B cell (primary cell): ENCODE data around the gene MNAT1.

Experiments
- EZH2 ChIP-seq: IDR thresholded peaks from 2 replicates; pipeline ENCODE4 v1.6.1; 2012; ENCODE audit warnings: borderline replicate concordance, low read depth, mild to moderate bottlenecking, moderate library complexity, low read length; ENCODE audit not compliant: insufficient read depth, poor library complexity, severe bottlenecking
- TF ChIP-seq, protein P1 (sequence below): fragments of 200-600 bp; IDR thresholded peaks from one replicate; pipeline ENCODE4 v1.8.0; 2022; ENCODE audit warnings: antibody characterized with exemption, mild to moderate bottlenecking

DNA sequence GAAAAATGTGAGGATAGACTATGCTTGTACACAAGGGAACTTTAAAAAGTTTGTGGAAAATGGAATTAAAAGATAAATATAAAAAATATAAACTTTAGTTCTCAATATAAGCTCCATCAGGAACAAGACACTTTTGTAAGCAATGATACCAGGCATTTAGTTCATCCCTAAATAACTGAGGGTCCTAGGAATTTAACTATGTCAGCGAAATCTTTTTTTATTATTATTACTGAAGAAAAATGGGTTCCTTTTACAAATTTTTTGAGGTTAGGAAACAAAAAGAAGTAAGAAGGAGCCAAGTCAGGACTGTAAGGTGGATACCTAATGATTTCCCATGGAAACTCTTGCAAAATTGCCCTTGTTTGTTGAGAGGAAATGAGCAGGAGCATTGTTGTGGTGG is 143.6 kb downstream of the MNAT1 start:
- TF ChIP-seq, protein P1, sequence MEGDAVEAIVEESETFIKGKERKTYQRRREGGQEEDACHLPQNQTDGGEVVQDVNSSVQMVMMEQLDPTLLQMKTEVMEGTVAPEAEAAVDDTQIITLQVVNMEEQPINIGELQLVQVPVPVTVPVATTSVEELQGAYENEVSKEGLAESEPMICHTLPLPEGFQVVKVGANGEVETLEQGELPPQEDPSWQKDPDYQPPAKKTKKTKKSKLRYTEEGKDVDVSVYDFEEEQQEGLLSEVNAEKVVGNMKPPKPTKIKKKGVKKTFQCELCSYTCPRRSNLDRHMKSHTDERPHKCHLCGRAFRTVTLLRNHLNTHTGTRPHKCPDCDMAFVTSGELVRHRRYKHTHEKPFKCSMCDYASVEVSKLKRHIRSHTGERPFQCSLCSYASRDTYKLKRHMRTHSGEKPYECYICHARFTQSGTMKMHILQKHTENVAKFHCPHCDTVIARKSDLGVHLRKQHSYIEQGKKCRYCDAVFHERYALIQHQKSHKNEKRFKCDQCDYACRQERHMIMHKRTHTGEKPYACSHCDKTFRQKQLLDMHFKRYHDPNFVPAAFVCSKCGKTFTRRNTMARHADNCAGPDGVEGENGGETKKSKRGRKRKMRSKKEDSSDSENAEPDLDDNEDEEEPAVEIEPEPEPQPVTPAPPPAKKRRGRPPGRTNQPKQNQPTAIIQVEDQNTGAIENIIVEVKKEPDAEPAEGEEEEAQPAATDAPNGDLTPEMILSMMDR, result no peak
- no peak for TF ChIP-seq EZH2
